H1 (cell line): ENCODE results near the gene ACAP3. TPM values are rescaled to one million over a fixed set of nuclear protein-coding genes. Genes with fewer than 3 reads are reported as not detected.

Experiments
- BRCA1 ChIP-seq: IDR thresholded peaks from 2 replicates; pipeline ENCODE4 v1.6.1; 2012; ENCODE audit warnings: low read depth, low read length, improper control_type of control experiment
- EGR1 ChIP-seq: IDR thresholded peaks from 2 replicates; pipeline ENCODE4 v1.6.1; 2011; ENCODE audit warnings: low read depth, low read length, borderline replicate concordance
- POLR2AphosphoS5 ChIP-seq: IDR thresholded peaks from 2 replicates; pipeline ENCODE4 v1.6.1; 2011; ENCODE audit warnings: low read depth, low read length
- RAD21 ChIP-seq, 2 experiments: IDR thresholded peaks in 1 of 2; conservative IDR thresholded peaks in 1 of 2; 2 replicates each; pipeline ENCODE4 v1.6.1; 2011; ENCODE audit warnings: low read depth in 2 of 2, low read length in 2 of 2, improper control_type of control experiment in 1 of 2, inconsistent platforms in 1 of 2, mild to moderate bottlenecking in 1 of 2, moderate library complexity in 1 of 2
- RBBP5 ChIP-seq: IDR thresholded peaks from 2 replicates; pipeline ENCODE4 v1.7.1; 2012; ENCODE audit warnings: low read depth, mild to moderate bottlenecking, inconsistent platforms, low read length, moderate library complexity, borderline replicate concordance
- SP1 ChIP-seq: IDR thresholded peaks from 2 replicates; pipeline ENCODE4 v1.6.1; 2011; ENCODE audit warnings: low read depth, low read length
- TCF12 ChIP-seq: IDR thresholded peaks from 2 replicates; pipeline ENCODE4 v1.6.1; 2011; ENCODE audit warnings: low read depth, mild to moderate bottlenecking, low read length
- polyA plus RNA-seq, 7 experiments: library from polyadenylated mRNA; depleted of rRNA in 3 of 7; stranded (reverse) in 5 of 7; unstranded in 2 of 7; fragments of >200 nt in 5 of 7; fragments of 200-250 nt in 2 of 7; gene quantifications; 1 replicate in 5 of 7; 2 replicates in 1 of 7; 4 replicates in 1 of 7; pipeline versions ENCODE4 v1.2.1 to v1.2.3, GENCODE V29; 2011 to 2013; ENCODE audit warnings: missing spikeins in 2 of 7, mixed read lengths in 2 of 7
- total RNA-seq: library from RNA; stranded (reverse); fragmentation: NEBNext Ultra II Directional; extraction: Animal tissue kit (Norgen Biotek cat#: 25700); gene quantifications from 2 replicates; pipeline ENCODE4 v1.2.1, GENCODE V29; 2021

Gene ACAP3
- total and polyA plus RNA-seq, 2 of the 8 experiments (the other 6 are each of a cell fraction or from before 2014, with no cell fraction given), result 14.8 to 28.3 TPM

DNA sequence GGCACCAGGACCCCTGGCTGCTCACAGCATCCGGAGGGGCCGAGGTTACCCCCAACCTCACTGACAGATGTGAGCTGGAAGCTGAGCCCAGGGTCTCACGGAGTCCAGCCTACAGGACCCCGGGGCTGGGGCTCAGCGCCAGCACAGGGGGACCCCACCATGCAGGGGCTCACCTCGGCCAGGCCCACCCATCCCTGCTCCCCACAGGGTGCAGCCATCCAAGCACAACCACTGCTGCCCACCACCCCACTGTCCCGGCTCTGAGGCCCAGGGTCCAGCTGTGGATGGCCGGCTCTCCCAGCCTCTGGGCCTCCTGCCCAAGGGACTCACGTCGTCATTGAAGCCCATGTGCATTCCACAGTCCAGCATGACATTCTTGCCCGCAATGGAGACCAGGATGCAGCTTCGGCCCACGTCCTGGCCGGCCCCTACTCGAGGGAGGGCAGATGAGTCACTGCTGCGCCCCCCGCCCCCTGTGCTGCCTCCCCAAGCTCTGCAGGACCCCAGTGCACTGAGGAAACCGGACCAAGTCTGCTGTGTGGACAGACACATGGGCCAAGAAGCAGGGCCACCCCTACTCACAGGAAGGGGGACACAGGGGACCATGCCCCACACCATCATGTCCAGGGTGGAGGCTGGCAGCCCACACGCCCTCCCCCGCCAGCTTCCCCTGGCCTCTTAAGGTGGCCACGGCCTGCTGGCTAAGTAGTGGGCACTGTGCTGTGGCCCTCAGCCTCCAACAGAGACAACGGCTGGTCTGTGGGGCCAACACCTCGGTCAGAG is 13.1 kb upstream of the ACAP3 start (continued):
- TF ChIP-seq RAD21 (IDR thresholded peaks at IDR 0.05 in 1 of 2, conservative IDR thresholded peaks at IDR 0.05 in 1 of 2; ENCODE audit: low read depth in 2 of 2, low read length in 2 of 2), result no peak
- no peak for TF ChIP-seq SP1
- no peak for TF ChIP-seq BRCA1
- TF ChIP-seq RBBP5, result no peak
- no peak for TF ChIP-seq EGR1
- no peak for TF ChIP-seq POLR2AphosphoS5
- no peak for TF ChIP-seq TCF12
